KG1 (cell line): ENCODE data around the gene REM1.
A peak's percentile ranks its signal among the peaks of the same experiment; 100 is the strongest.
"Not testable (repeated sequence)": the region's sequence is repeated elsewhere in the genome, so short reads cannot be mapped to it uniquely, and the experiment has no call there.

Experiments
- DNase-seq: peaks from one replicate; lab custom pipeline; 2025; lab: John Stamatoyannopoulos, UW

The REM1 gene

DNA sequence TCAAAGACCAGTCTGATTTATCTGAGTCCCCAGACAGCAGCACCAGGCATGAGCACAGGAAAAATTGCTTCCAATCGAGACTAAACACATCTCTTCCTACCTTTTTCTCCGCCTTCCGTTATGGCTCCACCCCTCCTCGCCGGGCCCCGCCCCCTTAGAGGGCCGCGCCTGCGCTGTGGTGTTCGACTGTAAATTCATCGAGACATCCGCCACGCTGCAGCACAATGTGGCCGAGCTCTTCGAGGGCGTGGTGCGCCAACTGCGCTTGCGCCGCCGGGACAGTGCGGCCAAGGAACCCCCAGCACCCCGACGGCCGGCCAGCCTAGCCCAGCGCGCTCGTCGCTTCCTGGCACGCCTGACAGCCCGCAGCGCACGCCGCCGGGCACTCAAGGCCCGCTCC is 8.9 kb downstream of the REM1 start:
- DNase-seq, result no peak

DNA sequence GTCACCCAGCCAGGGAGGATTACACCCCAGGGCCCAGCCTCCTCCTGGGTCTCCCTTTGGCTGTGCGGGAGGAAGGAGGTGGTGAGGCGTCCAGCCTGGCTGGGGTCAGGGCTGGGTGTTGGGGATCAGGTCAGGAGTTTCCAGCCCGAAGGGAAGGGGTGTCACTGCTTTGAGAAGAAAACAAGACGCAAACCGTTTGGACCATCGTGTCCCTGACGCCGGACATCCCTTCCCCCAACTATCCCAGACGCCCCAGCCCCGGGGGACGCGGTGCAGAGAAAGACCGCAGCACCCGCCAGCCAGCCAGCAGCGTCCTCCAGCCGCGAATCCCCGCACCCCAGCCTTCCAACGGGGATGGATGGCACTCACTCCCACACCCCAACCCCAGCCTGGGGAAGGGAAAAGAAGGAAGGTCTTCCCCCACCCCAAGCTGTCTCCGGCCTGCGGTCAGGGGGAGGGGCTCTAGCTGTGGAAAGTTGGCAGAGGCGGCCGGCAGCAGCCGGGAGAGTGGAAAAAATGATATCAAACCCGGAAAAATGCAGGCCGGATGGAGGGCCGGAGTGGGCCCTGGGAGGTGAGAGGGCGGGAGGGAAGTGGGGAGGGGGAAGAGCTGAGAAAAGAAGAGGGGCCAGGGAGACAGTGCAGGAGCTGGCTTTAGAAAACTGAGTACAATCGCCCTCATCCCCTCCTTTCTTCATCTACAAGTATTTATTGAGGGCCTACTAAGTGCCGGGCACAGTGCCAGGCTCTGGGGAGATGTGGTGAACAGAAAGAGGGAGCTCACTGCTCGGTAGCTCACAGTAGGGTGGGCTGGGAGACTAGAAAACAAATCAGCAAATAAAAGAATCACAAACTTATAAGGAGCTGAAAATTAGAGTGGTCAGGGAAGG is 10.6 kb downstream of the REM1 start:
- no peak for DNase-seq

- no peak for DNase-seq
Observed at GRCh38 chr20:31488115-31488514, 13.0 kb downstream of the REM1 start.

DNA sequence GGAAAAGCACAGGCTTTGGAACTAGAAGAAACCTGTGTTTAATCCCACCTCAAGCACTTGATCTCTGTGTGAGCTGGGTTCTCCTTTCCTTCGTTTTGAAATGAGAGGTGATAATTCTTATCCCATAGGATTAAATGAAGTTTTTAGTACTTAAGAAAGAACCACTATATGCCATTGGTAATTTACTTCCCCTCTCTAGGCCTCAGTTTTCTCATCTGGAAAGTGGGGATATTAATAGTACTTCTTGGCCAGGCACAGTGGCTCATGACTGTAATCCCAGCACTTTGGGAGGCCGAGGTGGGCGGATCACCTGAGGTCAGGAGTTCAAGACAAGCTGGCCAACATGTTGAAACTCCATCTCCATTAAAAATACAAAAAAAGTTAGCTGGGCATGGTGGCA is 14.1 kb downstream of the REM1 start:
- DNase-seq, result no peak

- no peak for DNase-seq
Observed at GRCh38 chr20:31490752-31491151, 15.7 kb downstream of the REM1 start.

- no peak for DNase-seq
Observed at GRCh38 chr20:31494131-31494530, 19.0 kb downstream of the REM1 start.

GRCh38 chr20:31496761-31497295 is 21.7 kb downstream of the REM1 start:
- no peak for DNase-seq

DNA sequence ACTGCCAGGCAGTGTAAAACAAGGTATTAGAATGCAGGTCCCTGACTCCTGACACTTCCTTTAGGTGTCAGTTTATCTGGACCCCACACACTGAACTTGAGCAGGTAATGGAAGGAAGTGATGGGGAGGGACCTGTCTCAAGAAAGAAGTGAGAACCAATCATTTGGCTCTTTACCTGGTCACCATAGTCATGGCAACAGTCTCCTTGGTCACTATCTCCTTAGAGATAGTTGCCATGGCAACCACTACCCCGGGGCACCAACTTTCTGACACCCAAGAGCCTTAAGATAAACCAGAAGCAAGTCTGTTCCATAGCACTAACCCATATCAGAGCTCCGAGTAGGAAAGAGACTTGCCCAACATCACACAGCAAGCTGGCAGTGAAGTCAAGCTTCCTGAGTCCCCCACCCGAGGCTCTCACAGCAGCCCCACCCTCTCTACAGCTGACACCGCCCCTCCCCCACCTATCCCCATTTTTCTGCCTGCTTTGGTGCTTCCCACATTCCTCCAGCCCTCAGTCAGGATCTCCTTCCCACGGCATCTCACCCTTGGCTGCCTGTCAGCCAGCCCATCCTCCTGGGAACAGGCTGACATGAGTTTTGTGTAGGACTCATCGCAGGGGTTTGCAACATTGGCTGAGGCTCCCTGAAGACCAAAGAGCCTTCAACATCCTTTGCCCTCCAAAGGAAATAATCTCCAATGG is 22.9 kb downstream of the REM1 start:
- no peak for DNase-seq

DNA sequence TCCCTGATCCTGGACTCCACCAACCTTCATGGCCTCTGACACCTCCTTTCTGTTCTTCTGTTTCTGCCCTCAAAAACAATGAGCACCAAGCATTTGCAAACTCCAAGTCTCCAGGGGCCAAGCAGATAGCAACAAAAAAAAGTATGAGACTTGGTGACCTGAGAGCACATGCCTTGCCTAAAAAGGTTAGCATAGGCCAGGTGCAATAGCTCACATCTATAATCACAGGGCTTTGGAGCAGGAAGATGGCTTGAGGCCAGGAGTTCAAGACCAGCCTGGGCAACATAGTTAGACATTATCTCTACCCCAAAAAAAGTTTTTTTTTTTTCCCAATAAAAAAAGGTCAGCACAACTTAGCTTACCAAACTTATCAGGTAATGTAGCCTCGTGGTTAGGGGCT is 25.4 kb downstream of the REM1 start:
- DNase-seq, result no peak

- not testable (repeated sequence) for DNase-seq
Observed at GRCh38 chr20:31502884-31503673, 28.0 kb downstream of the REM1 start.

- DNase-seq, result no peak
Observed at GRCh38 chr20:31505903-31506302, 30.8 kb downstream of the REM1 start.

DNA sequence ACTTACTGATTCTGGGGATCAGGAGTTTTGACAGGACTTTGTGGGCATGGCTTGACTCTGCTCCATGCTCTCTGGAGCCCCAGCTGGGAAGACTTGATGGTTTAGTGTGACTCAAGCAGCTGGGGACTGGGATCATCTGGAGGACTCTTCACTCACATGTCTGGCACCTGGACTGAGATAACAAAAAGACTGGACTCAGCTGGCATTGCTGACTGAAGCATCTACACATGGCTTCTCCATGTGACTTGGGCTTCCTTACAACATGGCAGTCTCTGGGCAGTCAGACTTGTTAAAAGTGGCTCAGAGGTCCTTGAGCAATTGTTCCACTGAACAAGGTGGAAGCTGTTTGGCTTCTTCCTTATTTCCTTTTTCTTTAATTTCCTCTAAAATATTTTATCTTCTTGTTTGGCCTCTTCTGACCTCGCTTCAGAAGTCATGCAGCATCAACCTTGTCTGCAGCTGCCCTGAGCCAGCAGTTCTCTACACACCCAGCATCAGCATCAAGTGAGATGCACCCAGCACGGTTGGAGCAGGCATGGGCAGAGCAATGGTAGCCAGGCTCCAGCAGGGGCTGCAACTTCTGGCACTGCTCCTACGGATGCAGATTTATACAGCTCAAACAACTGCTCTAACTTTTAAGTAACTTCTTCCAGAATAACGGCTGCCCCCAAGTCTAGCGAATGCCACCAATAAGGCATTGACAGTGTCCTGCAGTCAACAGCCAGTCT is 33.6 kb downstream of the REM1 start:
- no peak for DNase-seq

GRCh38 chr20:31514154-31515071 is 39.3 kb downstream of the REM1 start, which contains the start of gene HM13:
Gene HM13, plus strand, starts transcription at chr20:31514442. Its CDS starts 110 bp downstream, at chr20:31514552.
- peak; percentile 90 for DNase-seq

- no peak for DNase-seq
Observed at GRCh38 chr20:31515072-31515774, 40.1 kb downstream of the REM1 start.

- DNase-seq, result no peak
Observed at GRCh38 chr20:31515775-31516107, 40.7 kb downstream of the REM1 start.

GRCh38 chr20:31516166-31516565 is 41.1 kb downstream of the REM1 start:
- no peak for DNase-seq

- no peak for DNase-seq
Observed at GRCh38 chr20:31516651-31517050, 41.6 kb downstream of the REM1 start.

- DNase-seq, result no peak
Observed at GRCh38 chr20:31517373-31517772, 42.3 kb downstream of the REM1 start.

- not testable (repeated sequence) for DNase-seq
Observed at GRCh38 chr20:31521267-31521666, 46.2 kb downstream of the REM1 start.

GRCh38 chr20:31522731-31523130 is 47.6 kb downstream of the REM1 start:
- no peak for DNase-seq
